Measurements from ENCODE around the gene SGK2. TPM values are rescaled to one million over a fixed set of nuclear protein-coding genes. Genes with fewer than 3 reads are reported as not detected.

Gene SGK2
- total RNA-seq, 2 donors from 2014 or later: 14.3 to 21.4 TPM

DNA sequence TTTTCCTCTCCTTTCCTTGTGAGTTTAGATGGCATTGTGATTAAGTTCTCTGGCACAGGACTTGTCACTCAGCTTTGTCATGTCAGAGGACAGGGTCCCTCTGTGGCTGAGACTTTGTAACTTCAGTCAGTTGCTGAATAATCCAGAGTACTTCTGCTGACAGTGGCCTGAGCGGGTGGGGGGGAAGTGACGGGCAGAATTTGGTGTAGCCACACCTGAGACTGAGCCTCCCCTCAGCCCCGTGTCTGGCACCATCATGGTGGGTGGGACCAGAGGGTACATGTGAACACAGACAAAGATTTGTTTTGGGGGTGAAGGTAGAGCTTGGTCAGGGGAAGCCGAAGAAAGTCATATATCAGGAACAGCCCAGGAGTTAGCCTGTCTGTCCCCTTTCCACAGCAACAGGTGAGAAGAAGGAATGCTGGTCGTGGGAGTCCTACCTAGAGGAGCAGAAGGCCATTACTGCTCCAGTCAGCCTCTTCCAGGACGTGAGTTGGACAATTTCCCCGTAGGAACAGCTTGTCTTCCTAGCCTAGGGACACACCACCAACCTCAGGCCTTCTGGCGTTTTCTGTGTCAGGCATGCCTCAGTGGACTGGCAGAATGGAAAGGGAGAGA lies 30.5 kb upstream of the SGK2 start:
- Histone ChIP-seq H3K4me3 (no peak overlapping the region), H3K4me1 (no peaks in the 10 kb centered on the region), H3K27me3 (no peaks in the 10 kb centered on the region), H3K27ac (no peak overlapping the region), H3K36me3 (replicated peaks in 1 of 2; ENCODE audit: insufficient read depth in 1 of 2, low read depth in 2 of 2) (no peaks in the 10 kb centered on the region), H3K9me3 (no peaks in the 10 kb centered on the region)
- TF ChIP-seq, protein P1, sequence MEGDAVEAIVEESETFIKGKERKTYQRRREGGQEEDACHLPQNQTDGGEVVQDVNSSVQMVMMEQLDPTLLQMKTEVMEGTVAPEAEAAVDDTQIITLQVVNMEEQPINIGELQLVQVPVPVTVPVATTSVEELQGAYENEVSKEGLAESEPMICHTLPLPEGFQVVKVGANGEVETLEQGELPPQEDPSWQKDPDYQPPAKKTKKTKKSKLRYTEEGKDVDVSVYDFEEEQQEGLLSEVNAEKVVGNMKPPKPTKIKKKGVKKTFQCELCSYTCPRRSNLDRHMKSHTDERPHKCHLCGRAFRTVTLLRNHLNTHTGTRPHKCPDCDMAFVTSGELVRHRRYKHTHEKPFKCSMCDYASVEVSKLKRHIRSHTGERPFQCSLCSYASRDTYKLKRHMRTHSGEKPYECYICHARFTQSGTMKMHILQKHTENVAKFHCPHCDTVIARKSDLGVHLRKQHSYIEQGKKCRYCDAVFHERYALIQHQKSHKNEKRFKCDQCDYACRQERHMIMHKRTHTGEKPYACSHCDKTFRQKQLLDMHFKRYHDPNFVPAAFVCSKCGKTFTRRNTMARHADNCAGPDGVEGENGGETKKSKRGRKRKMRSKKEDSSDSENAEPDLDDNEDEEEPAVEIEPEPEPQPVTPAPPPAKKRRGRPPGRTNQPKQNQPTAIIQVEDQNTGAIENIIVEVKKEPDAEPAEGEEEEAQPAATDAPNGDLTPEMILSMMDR (IDR thresholded peaks at IDR 0.05): no peak
- no peak for TF ChIP-seq POLR2A (IDR thresholded peaks at IDR 0.05)
- WGBS, 2 donors: 84 to 90% methylated on average over 6 to 8 of the region's 8 CpGs
- no peak for ATAC-seq
- peak in 1 of 4 donors; percentile 4 for DNase-seq
- intact Hi-C loops (cut with DNase I): no loop called here

- Histone ChIP-seq H3K9me3 (no peaks in the 10 kb centered on the region), H3K4me3 (no peak overlapping the region), H3K27me3 (no peaks in the 10 kb centered on the region), H3K36me3 (replicated peaks in 1 of 2; ENCODE audit: insufficient read depth in 1 of 2, low read depth in 2 of 2) (no peaks in the 10 kb centered on the region), H3K27ac (no peak overlapping the region), H3K4me1 (no peaks in the 10 kb centered on the region)
- intact Hi-C loops (cut with DNase I): no loop called here
- ATAC-seq (no peak), DNase-seq (peak in 1 of 4 donors; percentile 2)
- TF ChIP-seq, protein P1 (IDR thresholded peaks at IDR 0.05): no peak
- TF ChIP-seq POLR2A (IDR thresholded peaks at IDR 0.05): no peak
- WGBS, 2 donors: 69 to 89% methylated on average over 5 of the region's 5 CpGs
Observed at GRCh38 chr20:43529051-43529450, 29.8 kb upstream of the SGK2 start.

- Histone ChIP-seq H3K27me3 (no peaks in the 10 kb centered on the region), H3K4me3 (no peak overlapping the region), H3K4me1 (no peaks in the 10 kb centered on the region), H3K27ac (no peak overlapping the region), H3K9me3 (no peaks in the 10 kb centered on the region), H3K36me3 (replicated peaks in 1 of 2; ENCODE audit: insufficient read depth in 1 of 2, low read depth in 2 of 2) (no peaks in the 10 kb centered on the region)
- intact Hi-C loops (cut with DNase I): loop anchor here (10.0 kb wide), 2 partner anchors 65 to 155 kb away; partner anchors contain the start of gene IFT52
- TF ChIP-seq, protein P1 (IDR thresholded peaks at IDR 0.05): no peak
- TF ChIP-seq POLR2A (IDR thresholded peaks at IDR 0.05): no peak
- DNase-seq (peak in 1 of 4 donors; percentile 4), ATAC-seq (no peak)
- WGBS, 2 donors: 84 to 88% methylated on average over 3 of the region's 3 CpGs
Observed at GRCh38 chr20:43529457-43530153, 29.2 kb upstream of the SGK2 start.

GRCh38 chr20:43530321-43531090 lies 28.3 kb upstream of the SGK2 start:
- no peaks in the 10 kb centered on the region for H3K9me3 ChIP-seq
- intact Hi-C loops (cut with DNase I): loop anchor here (10.0 kb wide), 2 partner anchors 64 to 154 kb away; partner anchors contain the start of gene IFT52
- WGBS, 2 donors: 78 to 82% methylated on average over 14 of the region's 14 CpGs
- ATAC-seq (no peak), DNase-seq (peak in 1 of 4 donors; percentile 14)
- no peaks in the 10 kb centered on the region for H3K36me3 ChIP-seq (replicated peaks in 1 of 2; ENCODE audit: insufficient read depth in 1 of 2, low read depth in 2 of 2)
- no peak overlapping the region for H3K27ac ChIP-seq
- no peaks in the 10 kb centered on the region for H3K27me3 ChIP-seq
- TF ChIP-seq POLR2A (IDR thresholded peaks at IDR 0.05): no peak
- TF ChIP-seq, protein P1 (IDR thresholded peaks at IDR 0.05): no peak
- H3K4me3 ChIP-seq: no peak overlapping the region
- H3K4me1 ChIP-seq: no peaks in the 10 kb centered on the region
